Neural cell (in vitro differentiated cells): ENCODE results near the gene CAT. TPM values are rescaled to one million over a fixed set of nuclear protein-coding genes. Genes with fewer than 3 reads are reported as not detected.

Experiments used
- H2AFZ ChIP-seq: fragments of 200-600, 300-800 bp; sonication (generic), shearing (Covaris generic); 2 replicates; pipeline ENCODE4 v1.6.0; 2014; ENCODE audit warnings: low read depth, mild to moderate bottlenecking, antibody characterized with exemption, low read length, moderate library complexity
- H3F3A ChIP-seq: fragments of 200-600 bp; shearing (Covaris generic); 2 replicates; pipeline ENCODE4 v1.6.1; 2016; ENCODE audit warnings: mild to moderate bottlenecking, moderate library complexity, mixed read lengths, antibody characterized with exemption, low read length; ENCODE audit not compliant: insufficient read depth, poor library complexity, severe bottlenecking
- H3K27ac ChIP-seq: fragments of 200-600, 300-800 bp; sonication (generic), shearing (Covaris generic); 2 replicates; pipeline ENCODE4 v1.5.1; 2014; ENCODE audit warnings: mild to moderate bottlenecking, low read length, moderate library complexity
- H3K27me3 ChIP-seq: fragments of 300-800, 200-600 bp; sonication (generic), shearing (Covaris generic); 2 replicates; pipeline ENCODE4 v1.6.0; 2014; ENCODE audit warnings: mild to moderate bottlenecking, low read depth, low read length, moderate library complexity; ENCODE audit not compliant: insufficient read depth
- H3K36me3 ChIP-seq: fragments of 300-800, 200-600 bp; sonication (generic), shearing (Covaris generic); 2 replicates; pipeline ENCODE4 v1.5.1; 2014; ENCODE audit warnings: mild to moderate bottlenecking, antibody characterized with exemption, low read length, moderate library complexity; ENCODE audit not compliant: insufficient read depth
- H3K4me2 ChIP-seq: fragments of 300-800, 200-600 bp; sonication (generic), shearing (Covaris generic); 2 replicates; pipeline ENCODE4 v1.6.0; 2014; ENCODE audit warnings: mild to moderate bottlenecking, low read length
- H3K4me3 ChIP-seq: fragments of 300-800, 200-600 bp; sonication (generic), shearing (Covaris generic); 2 replicates; pipeline ENCODE4 v1.5.1; 2014; ENCODE audit warnings: mild to moderate bottlenecking, low read length, moderate library complexity
- H3K79me2 ChIP-seq: fragments of 200-600 bp; shearing (Covaris generic); replicated peaks from 2 replicates; pipeline ENCODE4 v1.6.0; 2014; ENCODE audit warnings: mild to moderate bottlenecking, low read length, moderate library complexity; ENCODE audit not compliant: insufficient read depth
- H3K9ac ChIP-seq: fragments of 300-800, 200-600 bp; sonication (generic), shearing (Covaris generic); 2 replicates; pipeline ENCODE4 v1.6.1; 2016; ENCODE audit warnings: mild to moderate bottlenecking, low read length, mixed read lengths
- H3K9me2 ChIP-seq: fragments of 200-600 bp; shearing (Covaris generic); 2 replicates; pipeline ENCODE4 v1.6.1; 2016; ENCODE audit warnings: mild to moderate bottlenecking, low read length, mixed read lengths; ENCODE audit not compliant: insufficient read depth
- H3K9me3 ChIP-seq: fragments of 200-600, 300-800 bp; sonication (generic), shearing (Covaris generic); 2 replicates; pipeline ENCODE4 v1.6.1; 2016; ENCODE audit warnings: mild to moderate bottlenecking, mixed run types, low read length, moderate library complexity, mixed read lengths
- H4K20me1 ChIP-seq: fragments of 200-600 bp; shearing (Covaris generic); 2 replicates; pipeline ENCODE4 v1.6.1; 2016; ENCODE audit warnings: mild to moderate bottlenecking, mixed run types; ENCODE audit not compliant: insufficient read depth
- CTCF ChIP-seq: fragments of 450-650 bp; IDR thresholded peaks from 2 replicates; pipeline ENCODE4 v1.5.1; 2014; ENCODE audit warnings: antibody characterized with exemption, mild to moderate bottlenecking, moderate library complexity; ENCODE audit not compliant: poor library complexity, severe bottlenecking
- EP300 ChIP-seq: fragments of 450-650 bp; conservative IDR thresholded peaks from 2 replicates; pipeline ENCODE4 v1.6.1; 2014; ENCODE audit warnings: antibody characterized with exemption, mild to moderate bottlenecking, moderate library complexity; ENCODE audit not compliant: poor library complexity, severe bottlenecking
- EZH2 ChIP-seq: fragments of 200-600, 300-800 bp; shearing (Covaris generic), sonication (generic); IDR thresholded peaks from 2 replicates; pipeline ENCODE4 v1.6.1; 2014; ENCODE audit warnings: antibody characterized with exemption, low read length, borderline replicate concordance, mild to moderate bottlenecking; ENCODE audit not compliant: insufficient read depth, poor library complexity, severe bottlenecking
- MXI1 ChIP-seq: fragments of 450-650 bp; conservative IDR thresholded peaks from 2 replicates; pipeline ENCODE4 v1.6.1; 2014; ENCODE audit warnings: antibody characterized with exemption, mild to moderate bottlenecking; ENCODE audit not compliant: poor library complexity, severe bottlenecking
- POLR2AphosphoS5 ChIP-seq: IDR thresholded peaks from 2 replicates; pipeline ENCODE4 v1.6.1; 2012
- RAD21 ChIP-seq: fragments of 450-650 bp; conservative IDR thresholded peaks from 2 replicates; pipeline ENCODE4 v1.6.1; 2014; ENCODE audit warnings: antibody characterized with exemption, mild to moderate bottlenecking, moderate library complexity
- REST ChIP-seq: IDR thresholded peaks from 2 replicates; pipeline ENCODE4 v1.6.1; 2012; ENCODE audit warnings: borderline replicate concordance
- SMC3 ChIP-seq: fragments of 450-650 bp; conservative IDR thresholded peaks from 2 replicates; pipeline ENCODE4 v1.6.1; 2014; ENCODE audit warnings: antibody characterized with exemption, mild to moderate bottlenecking, moderate library complexity; ENCODE audit not compliant: poor library complexity
- TAF1 ChIP-seq: IDR thresholded peaks from 2 replicates; pipeline ENCODE4 v1.6.1; 2012; ENCODE audit warnings: low read depth
- polyA plus RNA-seq: library from polyadenylated mRNA; depleted of rRNA; stranded (reverse); fragments of >200 nt; gene quantifications from 2 replicates; pipeline ENCODE4 v1.2.3, GENCODE V29; 2014

The CAT gene
- polyA plus RNA-seq, 1 donor from 2014 or later, result 40.1 TPM

DNA sequence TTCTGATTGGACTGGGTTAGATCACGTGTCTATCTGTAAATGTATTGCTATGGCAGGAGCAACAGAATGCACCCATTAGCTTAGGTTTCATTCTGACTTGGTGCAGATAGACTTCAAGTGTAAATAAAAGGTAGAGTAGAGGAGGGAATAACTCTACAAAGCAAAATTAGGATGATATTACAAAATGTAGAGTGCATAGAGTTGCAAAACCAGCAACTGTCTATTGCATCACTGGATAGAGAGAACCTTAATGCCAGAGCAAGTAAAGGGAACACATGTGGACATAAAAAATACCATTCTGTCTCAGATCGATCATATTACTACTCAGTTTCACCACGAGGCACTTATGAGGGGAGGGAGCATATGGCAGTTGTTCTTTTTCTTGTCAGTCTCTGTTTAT, 22.0 kb upstream of the CAT start:
- H3K9me2 ChIP-seq, result no peaks in the 10 kb centered on the region
- no peaks in the 10 kb centered on the region for H3K27me3 ChIP-seq
- TF ChIP-seq SMC3 (no peak), RAD21 (no peak), CTCF (no peak), TAF1 (no peak), POLR2AphosphoS5 (no peak), MXI1 (no peak), REST (no peak), EP300 (no peak), EZH2 (no peak)
- H3K4me2 ChIP-seq, result no peak overlapping the region
- H3K9ac ChIP-seq, result no peak overlapping the region
- H3K79me2 ChIP-seq, result no peaks in the 10 kb centered on the region
- H3K9me3 ChIP-seq, result peaks cover 5% of the 10 kb centered on the region
- no peaks in the 10 kb centered on the region for H4K20me1 ChIP-seq
- no peak overlapping the region for H3K4me3 ChIP-seq
- no peak overlapping the region for H2AFZ ChIP-seq
- H3K36me3 ChIP-seq, result no peaks in the 10 kb centered on the region
- H3K27ac ChIP-seq, result no peak overlapping the region
- H3F3A ChIP-seq, result no peaks in the 10 kb centered on the region

GRCh38 chr11:34417202-34417601, 21.5 kb upstream of the CAT start:
- Histone ChIP-seq H3K27ac (no peak overlapping the region), H3K9me2 (no peaks in the 10 kb centered on the region), H3K4me2 (no peak overlapping the region), H3K4me3 (no peak overlapping the region), H3K36me3 (no peaks in the 10 kb centered on the region), H2AFZ (no peak overlapping the region), H3K79me2 (no peaks in the 10 kb centered on the region), H3F3A (no peaks in the 10 kb centered on the region), H3K27me3 (no peaks in the 10 kb centered on the region), H3K9me3 (peaks cover 5% of the 10 kb centered on the region), H4K20me1 (no peaks in the 10 kb centered on the region), H3K9ac (no peak overlapping the region)
- no peak for TF ChIP-seq SMC3
- no peak for TF ChIP-seq MXI1
- no peak for TF ChIP-seq TAF1
- no peak for TF ChIP-seq RAD21
- no peak for TF ChIP-seq CTCF
- TF ChIP-seq REST, result no peak
- TF ChIP-seq EP300, result no peak
- no peak for TF ChIP-seq EZH2
- TF ChIP-seq POLR2AphosphoS5, result no peak
